ENCODE measurements around the gene SLC35B2.

SLC35B2 gene

DNA sequence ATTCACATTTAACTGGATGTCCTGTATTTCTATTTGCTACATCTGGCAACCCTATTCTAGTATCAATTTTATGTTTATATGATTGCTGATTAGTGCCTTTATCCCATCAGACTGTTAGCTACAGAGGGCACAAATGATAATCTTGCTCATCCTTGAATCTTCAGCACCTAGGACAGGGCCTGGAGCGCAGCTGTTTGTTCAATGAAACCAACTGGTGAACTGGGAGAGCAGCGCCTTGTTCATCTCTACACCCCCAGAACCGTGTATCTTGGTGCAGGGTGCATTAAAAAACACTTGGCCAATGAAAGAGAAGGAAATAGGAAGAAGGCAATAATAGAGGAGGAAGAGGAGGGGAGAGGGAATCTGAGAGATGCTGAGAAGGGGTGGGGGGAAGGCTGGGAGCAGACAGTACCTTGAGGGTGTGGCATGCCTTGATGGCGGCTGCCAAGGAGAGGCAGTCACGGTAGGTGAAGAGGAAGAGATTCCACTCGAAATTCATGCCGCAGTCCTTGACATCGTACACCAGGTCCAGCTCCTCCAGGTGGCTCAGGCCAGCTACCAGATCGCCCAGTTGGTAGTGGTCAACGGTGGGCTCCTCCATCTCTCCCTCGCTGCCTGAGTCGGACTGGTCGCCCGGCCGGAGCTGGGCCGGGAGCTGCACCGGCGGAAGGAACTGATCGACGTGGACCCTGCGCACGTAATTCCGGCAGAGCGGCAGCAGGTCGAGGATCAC, 28.4 kb upstream of the SLC35B2 start:
- no peak for DNase-seq

- DNase-seq = no peak
These were observed 27.5 kb upstream of the SLC35B2 start for GRCh38 chr6:44284867-44285266.

DNA sequence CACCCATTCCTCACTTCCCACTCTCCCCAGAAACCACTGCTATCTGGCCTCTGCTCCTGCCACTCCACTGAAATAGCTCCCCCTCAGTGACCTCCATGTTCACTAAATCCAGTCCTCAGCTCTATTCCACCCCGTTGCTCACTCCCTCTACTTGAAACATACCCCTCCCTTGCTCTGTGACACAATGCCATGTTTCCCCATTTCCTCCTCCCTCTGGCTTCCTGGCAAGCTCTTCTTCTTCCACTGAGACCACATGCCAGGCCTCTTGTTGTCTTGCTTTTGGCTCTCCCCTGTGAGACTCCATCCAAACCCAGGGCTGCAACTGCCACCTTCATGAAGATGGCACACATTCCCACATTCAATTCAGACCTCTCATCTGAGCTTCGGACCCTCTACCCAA, 26.8 kb upstream of the SLC35B2 start:
- no peak for DNase-seq

DNA sequence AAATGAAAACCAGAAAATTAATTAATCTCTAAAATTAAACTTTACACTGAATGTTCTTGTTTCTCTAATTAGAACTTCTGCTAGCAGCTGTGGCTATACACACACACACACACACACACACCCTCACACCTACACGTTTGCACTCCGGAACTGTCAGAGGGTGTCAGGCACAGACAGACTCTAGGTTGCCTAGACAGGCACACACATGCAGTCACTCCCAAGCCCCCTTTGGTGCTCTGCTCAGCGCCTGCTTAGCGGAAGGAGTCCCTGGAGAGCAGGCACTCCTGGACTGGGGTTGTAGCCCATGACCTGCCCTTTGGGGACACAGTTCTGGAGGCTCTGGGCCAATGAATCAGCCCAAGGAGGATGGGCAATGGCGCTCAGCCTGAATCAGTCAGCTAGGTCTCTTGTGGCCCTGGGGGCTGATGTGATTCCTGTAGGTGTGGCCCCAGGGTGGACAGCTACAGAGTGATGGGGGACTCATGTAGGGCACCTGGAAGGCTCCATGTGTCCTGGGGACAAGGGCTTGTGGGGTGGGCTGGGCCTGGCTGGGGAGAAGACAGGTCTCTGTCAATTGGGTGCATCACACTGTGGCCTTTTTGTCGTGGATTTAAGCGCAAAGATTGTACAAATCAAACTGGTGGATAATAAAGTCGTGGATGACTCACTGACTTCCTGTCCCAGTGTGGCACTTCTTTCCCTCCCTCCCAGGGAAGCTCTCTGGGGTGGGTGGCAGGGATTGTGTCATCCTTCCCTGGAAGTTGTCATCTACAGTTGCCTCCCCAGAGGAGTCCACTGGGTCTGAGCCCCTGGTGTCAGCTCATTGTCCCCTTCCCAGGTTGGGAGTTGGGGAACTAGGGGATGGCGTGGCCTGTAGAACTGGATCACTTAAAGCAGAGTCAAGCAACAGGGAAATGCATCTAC, 21.7 kb upstream of the SLC35B2 start:
- DNase-seq = no peak

- DNase-seq = no peak
These were observed 21.0 kb upstream of the SLC35B2 start for GRCh38 chr6:44278315-44278714.

DNA sequence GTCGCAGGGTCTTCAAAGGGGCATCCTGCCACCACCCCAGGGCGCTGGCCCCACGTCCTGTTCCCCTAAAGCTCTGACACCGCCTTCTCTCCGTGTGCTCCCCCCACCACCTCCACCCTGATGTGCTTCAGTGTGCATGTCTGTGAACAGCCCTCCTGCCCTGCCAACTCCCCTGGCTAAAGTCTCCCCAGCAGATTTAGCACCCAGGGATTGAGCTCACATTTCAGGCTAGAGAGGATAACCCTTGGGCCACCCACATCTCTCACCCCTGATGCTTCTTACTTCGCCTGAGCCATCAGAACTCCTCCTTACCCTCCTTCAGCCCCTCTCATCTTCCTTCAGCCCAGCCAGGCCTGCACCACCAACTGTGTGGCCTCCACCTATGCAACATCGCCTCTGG, 20.4 kb upstream of the SLC35B2 start:
- no peak for DNase-seq

DNA sequence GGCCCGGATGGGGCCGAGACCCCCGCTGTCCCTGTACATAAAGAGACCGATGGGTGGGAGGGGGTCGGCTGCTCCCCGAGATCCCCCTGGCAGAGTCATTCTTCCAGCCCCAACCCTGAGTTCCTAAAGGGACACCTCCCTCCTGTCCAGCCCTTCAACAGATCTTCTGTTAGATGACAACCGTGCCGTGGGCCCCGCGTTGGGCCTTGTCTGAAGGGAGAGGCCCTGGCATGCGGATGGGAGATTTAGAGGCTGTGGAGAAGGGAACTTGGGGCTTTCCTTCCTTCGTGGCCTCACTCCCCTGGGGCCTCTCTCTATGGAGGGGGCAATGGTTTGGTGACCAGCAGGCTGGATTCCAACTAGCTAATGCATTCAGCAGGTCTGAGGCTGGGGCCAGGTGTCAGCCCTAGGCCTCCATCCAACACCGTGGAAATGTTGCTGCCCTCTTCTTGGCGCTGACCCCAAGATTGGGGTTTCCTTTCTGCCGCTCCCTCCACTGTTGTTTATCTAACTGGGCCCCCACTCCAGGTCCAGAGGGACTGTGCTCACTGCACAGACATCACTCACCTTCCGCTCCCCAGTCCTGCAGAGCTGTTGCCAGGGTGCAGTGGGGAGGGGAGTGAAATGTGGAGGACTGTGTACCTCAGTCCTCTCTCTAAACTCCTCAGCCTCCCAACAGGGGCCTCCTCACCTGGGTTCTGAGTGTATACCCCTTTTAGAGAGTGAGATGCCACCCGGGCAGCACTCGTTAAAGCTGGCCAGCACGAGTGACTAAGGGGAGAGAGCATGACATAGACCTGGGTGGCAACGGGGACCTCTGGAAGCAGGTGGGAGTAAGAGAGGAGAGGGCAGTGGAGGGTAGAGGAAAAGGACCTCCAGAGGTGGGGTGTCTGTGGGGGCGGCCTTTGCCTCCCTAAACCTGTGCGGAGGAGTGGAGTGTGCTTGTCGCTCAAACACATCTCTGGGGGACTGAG, 19.6 kb upstream of the SLC35B2 start:
- no peak for DNase-seq

GRCh38 chr6:44275749-44276648, 18.7 kb upstream of the SLC35B2 start:
- DNase-seq = no peak

- DNase-seq = no peak
These were observed 18.0 kb upstream of the SLC35B2 start for GRCh38 chr6:44275271-44275748.

- no peak for DNase-seq
These were observed 16.3 kb upstream of the SLC35B2 start for GRCh38 chr6:44273617-44274016.

- no peak for DNase-seq
These were observed 15.8 kb upstream of the SLC35B2 start for GRCh38 chr6:44272999-44273566.

DNA sequence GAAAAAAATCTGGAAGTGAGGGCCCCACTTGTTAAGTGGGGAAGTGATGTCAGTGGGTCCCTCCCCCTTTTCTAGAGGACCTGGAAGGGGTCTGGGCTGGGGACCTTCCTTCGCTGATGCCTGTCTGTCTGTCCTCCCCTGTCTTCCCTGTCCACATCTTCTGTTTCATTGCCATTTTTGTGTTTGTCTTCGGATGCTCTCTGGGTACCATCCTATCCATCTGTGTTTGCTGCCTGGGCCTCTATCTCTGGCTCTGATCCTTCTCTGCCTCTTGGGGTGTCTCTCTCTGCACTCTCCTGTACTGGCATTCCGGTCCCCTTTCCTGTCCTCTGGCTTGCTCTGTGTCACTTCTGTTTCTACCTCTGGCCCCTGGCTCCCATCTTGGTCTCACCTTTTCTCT, 15.2 kb upstream of the SLC35B2 start:
- DNase-seq = no peak

GRCh38 chr6:44271914-44272313, 14.6 kb upstream of the SLC35B2 start:
- no peak for DNase-seq

DNA sequence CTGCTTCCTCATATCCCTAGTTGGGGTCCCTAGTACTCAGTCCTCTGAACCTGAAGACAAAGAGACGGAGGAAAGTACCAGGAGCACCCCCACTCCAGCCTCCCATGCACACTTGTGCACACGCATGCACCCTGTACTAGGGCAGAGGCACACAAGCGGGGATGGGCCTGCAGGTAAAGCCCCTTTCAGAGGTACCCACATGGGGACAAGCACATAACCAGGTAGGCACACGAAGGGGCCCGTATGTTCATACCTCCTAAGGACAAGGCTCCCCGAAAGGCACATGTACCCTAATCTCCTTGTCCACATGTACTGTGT, 14.0 kb upstream of the SLC35B2 start:
- no peak for DNase-seq

DNA sequence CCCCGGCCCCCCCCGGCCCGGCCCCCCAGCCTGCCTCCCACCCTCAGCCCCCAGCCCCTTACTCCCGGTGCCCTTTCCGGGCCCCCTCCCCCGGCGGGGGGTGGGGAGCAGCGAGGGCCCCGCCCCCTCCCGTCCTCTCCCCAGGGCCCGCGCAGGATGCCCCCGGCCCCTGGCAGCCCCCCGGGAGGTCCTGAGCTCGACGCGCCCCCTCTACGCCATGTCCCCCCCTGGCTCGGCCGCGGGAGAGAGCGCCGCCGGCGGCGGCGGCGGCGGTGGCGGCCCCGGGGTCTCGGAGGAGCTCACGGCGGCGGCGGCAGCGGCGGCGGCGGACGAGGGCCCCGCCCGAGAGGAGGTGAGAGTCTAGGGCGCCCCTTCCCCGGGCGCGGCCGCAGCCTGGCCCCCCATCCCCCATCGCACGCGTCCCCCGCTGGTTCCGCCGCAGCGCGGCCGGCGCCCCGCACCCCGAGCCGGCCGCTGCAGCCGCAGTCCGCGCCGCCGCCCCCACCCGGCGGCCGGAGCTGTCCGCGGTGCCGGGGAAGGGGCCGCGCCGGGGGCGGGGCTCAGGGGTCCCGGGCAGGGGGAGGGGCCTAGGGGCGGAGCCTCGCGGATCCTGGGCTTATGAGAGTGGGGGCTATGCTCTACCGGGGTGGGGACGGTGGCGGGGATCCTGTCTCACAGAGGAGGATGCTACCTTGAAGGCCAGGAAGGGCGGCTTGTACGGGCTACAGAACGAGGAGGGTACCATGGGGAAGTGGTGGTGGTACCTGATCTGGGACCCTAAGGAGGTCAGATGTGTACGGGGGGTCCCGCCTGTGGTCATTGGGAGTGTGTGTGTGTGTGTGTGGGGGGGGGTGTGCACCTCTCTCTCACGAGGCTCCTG, 13.4 kb upstream of the SLC35B2 start:
- peak; percentile 22 to 32 for DNase-seq

DNA sequence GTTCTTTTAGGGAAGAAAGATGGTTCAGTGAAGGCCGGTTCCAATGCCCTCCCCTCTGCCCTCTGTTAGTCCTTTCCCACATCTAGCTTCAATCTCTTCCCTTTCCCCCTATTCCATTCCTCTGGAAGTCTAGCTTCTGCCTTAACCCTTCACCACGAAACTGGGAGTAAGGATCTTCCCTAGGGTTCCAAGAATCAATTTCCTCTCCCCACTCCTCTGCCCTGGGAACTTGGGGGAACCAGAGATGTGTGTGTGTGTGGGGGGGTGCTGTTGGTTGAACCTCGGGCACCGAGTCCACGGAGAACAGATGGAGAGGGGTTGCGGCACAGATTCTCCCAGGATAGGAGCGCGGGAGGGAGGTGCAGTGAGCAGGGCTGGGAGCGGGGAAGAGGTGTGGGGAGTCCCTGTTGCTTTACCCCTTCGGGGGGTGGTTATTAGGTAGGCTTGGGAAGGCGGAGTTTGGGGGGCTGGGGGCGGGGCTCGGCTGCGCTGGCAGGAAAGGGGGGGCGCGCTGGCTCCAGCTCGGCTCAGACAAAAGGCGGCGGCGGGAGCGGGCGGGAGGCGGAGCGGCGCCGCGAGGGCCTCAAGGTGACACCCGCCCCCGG, 12.7 kb upstream of the SLC35B2 start, which contains the start of gene TMEM151B:
TSS of gene TMEM151B (plus strand) at position 530 of the 605 bp plus-strand sequence. CDS start 293 bp downstream, outside the sequence.
- DNase-seq = no peak

- DNase-seq = no peak
These were observed 12.0 kb upstream of the SLC35B2 start for GRCh38 chr6:44269178-44269920.

DNA sequence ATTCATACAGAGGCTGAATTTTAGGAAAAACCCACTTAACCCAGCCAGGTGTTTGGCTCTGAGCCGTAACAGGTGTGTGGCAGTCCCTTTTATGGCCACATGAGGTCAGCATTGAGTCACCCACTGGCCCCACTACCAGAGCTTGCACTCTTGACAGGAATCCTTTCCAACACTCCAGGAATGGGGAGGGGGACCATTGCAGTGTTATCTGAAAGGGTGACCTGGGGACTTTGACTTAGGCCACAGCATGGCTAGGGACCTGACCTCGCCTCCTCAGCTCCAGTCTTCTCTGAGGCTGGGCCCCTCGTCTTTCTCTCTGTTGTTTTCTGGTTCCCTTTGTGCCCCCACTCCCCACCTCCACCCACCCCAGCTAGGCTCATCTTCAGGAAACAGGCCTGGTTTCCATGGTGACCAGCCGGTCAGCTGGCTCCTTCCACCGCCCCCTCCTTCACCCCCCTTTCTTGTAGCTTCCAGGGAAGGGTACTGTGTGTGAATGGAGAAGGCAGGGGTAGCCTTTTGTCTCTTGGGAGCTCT, 10.8 kb upstream of the SLC35B2 start:
- peak; percentile 64 for DNase-seq

GRCh38 chr6:44267252-44267651, 9.9 kb upstream of the SLC35B2 start:
- no peak for DNase-seq

Measured in NCI-H2081 (cell line).